ENCODE data around the gene CARD11. TPM values are rescaled to one million over a fixed set of nuclear protein-coding genes. Genes with fewer than 3 reads are reported as not detected.
"Not testable (repeated sequence)": the region's sequence is repeated elsewhere in the genome, so short reads cannot be mapped to it uniquely, and the experiment has no call there.

Gene CARD11
- total RNA-seq, 2 donors from 2014 or later = 3.7 to 4.4 TPM

DNA sequence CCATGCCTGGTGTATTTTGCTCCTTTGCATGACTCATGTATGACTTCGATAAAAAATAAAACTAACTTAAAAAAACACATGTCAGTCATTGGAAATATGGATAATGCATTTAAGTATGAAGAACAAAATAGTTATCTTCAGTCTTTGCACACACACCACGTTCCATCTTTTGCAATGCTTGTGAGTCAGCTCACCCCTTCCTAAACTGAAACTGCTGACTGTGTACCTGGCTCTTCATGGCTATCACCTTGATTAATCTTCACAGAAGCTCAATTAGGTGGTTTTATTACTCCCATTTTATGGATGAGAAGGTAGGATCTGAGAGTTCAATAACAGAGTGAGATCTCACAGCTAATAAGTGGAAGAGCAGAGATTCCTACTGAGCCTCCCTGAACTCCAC is 79.5 kb downstream of the CARD11 start:
- Histone ChIP-seq H3K27ac (no peak overlapping the region), H3K9me3 (peaks cover 8% of the 10 kb centered on the region), H3K4me3 (no peak overlapping the region), H3K4me1 (ENCODE audit: control insufficient read depth in 1 of 2, low read depth in 2 of 2) (no peaks in the 10 kb centered on the region), H3K27me3 (replicated peaks; ENCODE audit: insufficient read depth) (no peaks in the 10 kb centered on the region), H3K36me3 (no peaks in the 10 kb centered on the region)
- no peak for ATAC-seq (ENCODE audit: insufficient number of reproducible peaks, low FRiP score, low read depth)
- DNase-seq (ENCODE audit: low spot score) = no peak
- TF ChIP-seq, protein P1, sequence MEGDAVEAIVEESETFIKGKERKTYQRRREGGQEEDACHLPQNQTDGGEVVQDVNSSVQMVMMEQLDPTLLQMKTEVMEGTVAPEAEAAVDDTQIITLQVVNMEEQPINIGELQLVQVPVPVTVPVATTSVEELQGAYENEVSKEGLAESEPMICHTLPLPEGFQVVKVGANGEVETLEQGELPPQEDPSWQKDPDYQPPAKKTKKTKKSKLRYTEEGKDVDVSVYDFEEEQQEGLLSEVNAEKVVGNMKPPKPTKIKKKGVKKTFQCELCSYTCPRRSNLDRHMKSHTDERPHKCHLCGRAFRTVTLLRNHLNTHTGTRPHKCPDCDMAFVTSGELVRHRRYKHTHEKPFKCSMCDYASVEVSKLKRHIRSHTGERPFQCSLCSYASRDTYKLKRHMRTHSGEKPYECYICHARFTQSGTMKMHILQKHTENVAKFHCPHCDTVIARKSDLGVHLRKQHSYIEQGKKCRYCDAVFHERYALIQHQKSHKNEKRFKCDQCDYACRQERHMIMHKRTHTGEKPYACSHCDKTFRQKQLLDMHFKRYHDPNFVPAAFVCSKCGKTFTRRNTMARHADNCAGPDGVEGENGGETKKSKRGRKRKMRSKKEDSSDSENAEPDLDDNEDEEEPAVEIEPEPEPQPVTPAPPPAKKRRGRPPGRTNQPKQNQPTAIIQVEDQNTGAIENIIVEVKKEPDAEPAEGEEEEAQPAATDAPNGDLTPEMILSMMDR (IDR thresholded peaks at IDR 0.05) = no peak

DNA sequence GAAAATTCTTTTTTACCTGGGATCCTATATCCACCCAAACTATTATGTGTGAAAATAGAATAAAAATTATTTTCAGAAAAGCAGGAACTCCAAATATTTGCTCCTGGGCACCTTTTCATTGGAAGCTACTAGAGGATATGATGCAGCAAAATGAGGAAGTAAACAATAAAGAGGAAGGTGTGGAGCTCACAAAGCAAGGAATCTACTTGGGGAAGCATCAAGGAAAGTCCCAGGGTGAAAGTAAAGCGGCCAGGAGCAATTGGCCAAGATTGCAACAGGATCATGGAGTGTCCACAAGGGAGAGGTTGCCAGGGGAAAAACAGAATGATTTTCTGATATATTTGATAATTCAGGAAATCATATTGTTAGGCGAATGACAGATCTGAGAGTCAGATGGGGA is 80.8 kb downstream of the CARD11 start:
- no peak overlapping the region for H3K4me3 ChIP-seq
- H3K27me3 ChIP-seq (replicated peaks; ENCODE audit: insufficient read depth) = no peaks in the 10 kb centered on the region
- H3K4me1 ChIP-seq (ENCODE audit: control insufficient read depth in 1 of 2, low read depth in 2 of 2) = no peaks in the 10 kb centered on the region
- TF ChIP-seq, protein P1 (IDR thresholded peaks at IDR 0.05) = no peak
- H3K36me3 ChIP-seq = no peaks in the 10 kb centered on the region
- H3K9me3 ChIP-seq = peaks cover 8% of the 10 kb centered on the region
- DNase-seq (ENCODE audit: low spot score) (no peak), ATAC-seq (ENCODE audit: insufficient number of reproducible peaks, low FRiP score, low read depth) (no peak)
- H3K27ac ChIP-seq = no peak overlapping the region

DNA sequence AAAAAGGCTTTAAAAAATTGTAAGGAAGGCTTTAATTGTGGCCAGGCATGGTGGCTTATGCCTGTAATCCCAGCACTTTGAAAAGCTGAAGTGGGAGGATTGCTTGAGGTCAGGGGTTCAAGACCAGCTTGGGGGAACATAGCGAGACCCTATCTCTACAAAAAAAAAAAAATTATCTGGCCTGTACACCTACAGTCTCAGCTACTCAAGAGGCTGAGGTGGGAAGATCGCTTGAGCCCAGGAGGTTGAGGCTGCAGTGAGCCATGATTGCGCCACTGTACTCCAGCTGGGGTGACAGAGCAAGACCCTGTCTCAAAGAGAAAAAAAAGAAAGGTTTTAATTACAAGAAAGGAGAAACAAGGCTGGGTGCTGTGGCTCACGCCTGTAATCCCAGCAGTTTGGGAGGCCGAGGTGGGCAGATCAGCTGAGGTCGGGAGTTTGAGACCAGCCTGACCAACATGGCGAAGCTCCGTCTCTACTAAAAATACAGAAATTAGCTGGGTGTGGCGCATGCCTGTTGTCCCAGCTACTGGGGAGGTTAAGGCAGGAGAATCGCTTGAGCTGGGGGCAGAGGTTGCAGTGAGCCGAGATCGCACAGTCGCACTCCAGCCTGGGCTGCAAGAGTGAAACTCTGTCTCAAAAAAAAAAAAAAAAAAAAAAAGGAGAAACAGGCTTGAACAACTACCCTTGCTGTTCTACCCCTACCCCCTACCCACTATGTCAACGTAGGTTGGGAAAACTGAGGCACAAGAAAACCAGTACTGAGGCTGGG is 83.7 kb downstream of the CARD11 start:
- Histone ChIP-seq H3K4me3 (no peak overlapping the region), H3K4me1 (ENCODE audit: control insufficient read depth in 1 of 2, low read depth in 2 of 2) (no peaks in the 10 kb centered on the region), H3K27ac (no peak overlapping the region), H3K36me3 (no peaks in the 10 kb centered on the region), H3K27me3 (replicated peaks; ENCODE audit: insufficient read depth) (no peaks in the 10 kb centered on the region), H3K9me3 (no peaks in the 10 kb centered on the region)
- no peak for ATAC-seq (ENCODE audit: insufficient number of reproducible peaks, low FRiP score, low read depth)
- no peak for DNase-seq (ENCODE audit: low spot score)
- TF ChIP-seq, protein P1 (IDR thresholded peaks at IDR 0.05) = no peak

DNA sequence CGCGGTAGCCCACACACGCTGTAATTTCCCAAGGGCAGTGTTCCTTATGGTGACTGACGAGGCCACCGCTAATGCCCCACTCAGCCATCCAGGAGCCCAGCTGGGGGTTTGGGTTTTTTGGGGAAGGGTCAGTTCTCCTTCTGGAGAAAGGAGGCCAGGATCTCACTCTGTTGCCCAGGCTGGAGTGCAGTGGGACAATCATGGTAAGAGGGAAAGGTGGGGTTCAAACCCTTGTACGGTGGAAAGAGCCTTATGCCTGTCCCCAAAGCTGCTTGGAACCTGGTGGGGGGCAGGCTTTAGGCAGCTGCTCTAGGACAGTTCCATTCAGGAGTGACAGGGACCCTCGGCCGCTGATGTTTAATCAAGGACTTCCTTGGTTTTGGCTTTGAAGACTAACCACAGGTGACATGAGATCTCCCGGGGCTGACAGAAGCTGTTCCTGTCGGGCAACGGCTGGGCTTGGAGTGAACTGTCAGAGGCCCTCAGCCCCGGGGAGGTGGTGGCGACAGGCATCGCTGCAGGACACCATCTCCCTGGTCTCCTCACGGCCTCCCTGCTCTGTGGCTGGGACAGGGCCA is 84.5 kb downstream of the CARD11 start:
- TF ChIP-seq, protein P1 (IDR thresholded peaks at IDR 0.05) = no peak
- no peaks in the 10 kb centered on the region for H3K9me3 ChIP-seq
- H3K36me3 ChIP-seq = no peaks in the 10 kb centered on the region
- ATAC-seq (ENCODE audit: insufficient number of reproducible peaks, low FRiP score, low read depth) (no peak), DNase-seq (ENCODE audit: low spot score) (no peak)
- no peak overlapping the region for H3K27ac ChIP-seq
- no peak overlapping the region for H3K4me3 ChIP-seq
- H3K27me3 ChIP-seq (replicated peaks; ENCODE audit: insufficient read depth) = no peaks in the 10 kb centered on the region
- H3K4me1 ChIP-seq (ENCODE audit: control insufficient read depth in 1 of 2, low read depth in 2 of 2) = no peaks in the 10 kb centered on the region

DNA sequence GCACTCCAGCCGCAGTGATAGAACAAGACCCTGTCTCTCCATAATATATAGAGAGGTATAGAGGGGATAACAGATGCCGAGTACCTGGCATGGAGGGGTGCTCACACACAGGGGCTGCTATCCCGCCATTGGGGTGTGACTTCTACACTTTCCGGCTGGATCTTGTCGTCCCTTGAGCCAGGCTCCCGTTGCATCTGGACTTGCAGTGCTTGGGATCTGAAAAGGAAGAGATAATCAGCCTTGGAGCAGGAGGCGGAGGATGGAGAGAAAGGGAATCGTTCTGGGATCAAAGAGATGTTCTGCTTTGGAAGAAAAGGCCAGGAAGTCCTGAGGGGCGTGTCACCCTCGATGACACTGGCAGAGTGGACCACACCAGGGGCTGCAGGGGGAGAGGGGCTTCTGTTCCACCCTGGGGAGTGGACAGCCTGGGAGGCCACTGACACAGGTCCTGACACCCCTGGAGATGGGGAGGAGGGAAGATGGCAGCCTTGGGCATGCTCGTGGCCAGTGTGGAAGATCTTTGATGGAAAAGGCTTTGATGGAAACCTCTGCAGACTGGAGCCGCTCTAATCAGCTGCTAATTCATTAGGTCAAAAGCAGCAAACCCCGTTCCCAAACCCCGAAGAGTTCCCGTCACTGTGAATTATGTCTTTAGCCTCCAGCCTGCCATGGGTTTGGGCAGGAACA is 85.1 kb downstream of the CARD11 start:
- H3K36me3 ChIP-seq = no peaks in the 10 kb centered on the region
- DNase-seq (ENCODE audit: low spot score) (no peak), ATAC-seq (ENCODE audit: insufficient number of reproducible peaks, low FRiP score, low read depth) (no peak)
- H3K9me3 ChIP-seq = no peaks in the 10 kb centered on the region
- no peaks in the 10 kb centered on the region for H3K4me1 ChIP-seq (ENCODE audit: control insufficient read depth in 1 of 2, low read depth in 2 of 2)
- H3K4me3 ChIP-seq = no peak overlapping the region
- H3K27ac ChIP-seq = no peak overlapping the region
- TF ChIP-seq, protein P1 (IDR thresholded peaks at IDR 0.05) = no peak
- H3K27me3 ChIP-seq (replicated peaks; ENCODE audit: insufficient read depth) = no peaks in the 10 kb centered on the region

DNA sequence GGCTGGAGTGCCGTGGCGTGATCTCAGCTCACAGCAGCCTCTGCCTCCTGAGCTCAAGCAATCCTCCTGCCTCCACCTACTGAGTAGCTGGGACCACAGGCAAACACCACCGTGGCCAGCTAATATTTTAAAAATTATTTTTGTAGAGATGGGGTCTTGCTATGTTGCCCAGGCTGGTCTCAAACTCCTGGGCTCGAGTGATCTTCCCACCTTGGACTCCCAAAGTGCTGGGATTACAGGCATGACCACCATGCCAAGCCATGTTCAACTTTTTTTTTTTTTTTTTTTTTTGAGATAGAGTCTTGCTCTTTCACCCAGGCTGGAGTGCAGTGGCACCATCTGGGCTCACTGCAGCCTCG is 86.3 kb downstream of the CARD11 start:
- not testable (repeated sequence) for H3K36me3 ChIP-seq; H3K9me3 ChIP-seq; H3K27ac ChIP-seq; H3K4me3 ChIP-seq; ATAC-seq (ENCODE audit: insufficient number of reproducible peaks, low FRiP score, low read depth); H3K4me1 ChIP-seq (ENCODE audit: control insufficient read depth in 1 of 2, low read depth in 2 of 2); DNase-seq (ENCODE audit: low spot score); H3K27me3 ChIP-seq (replicated peaks; ENCODE audit: insufficient read depth)
